Measurements from ENCODE around the gene LRMDA.

Gene LRMDA

GRCh38 chr10:75707080-75707840 lies 275.8 kb downstream of the LRMDA start:
- H3K9me3 ChIP-seq (ENCODE audit: insufficient read depth, low read depth, low read length) = no peaks in the 10 kb centered on the region
- 77% methylated on average over 8 of the region's 9 CpGs for WGBS
- no peak overlapping the region for H3K27ac ChIP-seq (ENCODE audit: low read depth, low read length)

GRCh38 chr10:75708060-75708459 lies 276.6 kb downstream of the LRMDA start:
- Histone ChIP-seq H3K27ac (ENCODE audit: low read depth, low read length) (no peak overlapping the region), H3K9me3 (ENCODE audit: insufficient read depth, low read depth, low read length) (no peaks in the 10 kb centered on the region), H3K4me1 (ENCODE audit: insufficient read depth, low read length) (peaks cover 22% of the 10 kb centered on the region), H3K4me3 (ENCODE audit: low read length) (no peak overlapping the region), H3K9ac (ENCODE audit: low read depth, low read length) (no peak overlapping the region), H3K27me3 (ENCODE audit: insufficient read depth, low read length) (no peaks in the 10 kb centered on the region), H3K36me3 (ENCODE audit: insufficient read depth, low read length) (no peaks in the 10 kb centered on the region)
- 89% methylated on average over 9 of the region's 9 CpGs for WGBS

More at GRCh38 chr10:75707080-75707840, 275.8 kb downstream of the LRMDA start:
- no peak overlapping the region for H3K9ac ChIP-seq (ENCODE audit: low read depth, low read length)
- peaks cover 22% of the 10 kb centered on the region for H3K4me1 ChIP-seq (ENCODE audit: insufficient read depth, low read length)
- no peak overlapping the region for H3K4me3 ChIP-seq (ENCODE audit: low read length)
- no peaks in the 10 kb centered on the region for H3K27me3 ChIP-seq (ENCODE audit: insufficient read depth, low read length)
- H3K36me3 ChIP-seq (ENCODE audit: insufficient read depth, low read length) = no peaks in the 10 kb centered on the region

GRCh38 chr10:75709245-75709644 lies 277.8 kb downstream of the LRMDA start:
- Histone ChIP-seq H3K9me3 (ENCODE audit: insufficient read depth, low read depth, low read length) (no peaks in the 10 kb centered on the region), H3K9ac (ENCODE audit: low read depth, low read length) (no peak overlapping the region), H3K27me3 (ENCODE audit: insufficient read depth, low read length) (no peaks in the 10 kb centered on the region), H3K27ac (ENCODE audit: low read depth, low read length) (no peak overlapping the region), H3K36me3 (ENCODE audit: insufficient read depth, low read length) (no peaks in the 10 kb centered on the region), H3K4me3 (ENCODE audit: low read length) (no peak overlapping the region), H3K4me1 (ENCODE audit: insufficient read depth, low read length) (peaks cover 22% of the 10 kb centered on the region)
- 92% methylated on average over 4 of the region's 4 CpGs for WGBS

- H3K4me1 ChIP-seq (ENCODE audit: insufficient read depth, low read length) = peaks cover 22% of the 10 kb centered on the region
- H3K36me3 ChIP-seq (ENCODE audit: insufficient read depth, low read length) = no peaks in the 10 kb centered on the region
- H3K27ac ChIP-seq (ENCODE audit: low read depth, low read length) = no peak overlapping the region
- H3K9me3 ChIP-seq (ENCODE audit: insufficient read depth, low read depth, low read length) = no peaks in the 10 kb centered on the region
- no peak overlapping the region for H3K9ac ChIP-seq (ENCODE audit: low read depth, low read length)
- 99% methylated on average over 2 of the region's 3 CpGs for WGBS
- H3K4me3 ChIP-seq (ENCODE audit: low read length) = no peak overlapping the region
- H3K27me3 ChIP-seq (ENCODE audit: insufficient read depth, low read length) = no peaks in the 10 kb centered on the region
Measured at GRCh38 chr10:75709811-75710210, 278.4 kb downstream of the LRMDA start.

GRCh38 chr10:75712242-75712880 lies 280.9 kb downstream of the LRMDA start:
- no peak overlapping the region for H3K4me3 ChIP-seq (ENCODE audit: low read length)
- peaks cover 20% of the 10 kb centered on the region for H3K4me1 ChIP-seq (ENCODE audit: insufficient read depth, low read length)
- H3K9me3 ChIP-seq (ENCODE audit: insufficient read depth, low read depth, low read length) = no peaks in the 10 kb centered on the region
- 70% methylated on average over 20 of the region's 22 CpGs for WGBS
- no peaks in the 10 kb centered on the region for H3K27me3 ChIP-seq (ENCODE audit: insufficient read depth, low read length)
- no peak overlapping the region for H3K9ac ChIP-seq (ENCODE audit: low read depth, low read length)
- no peak overlapping the region for H3K27ac ChIP-seq (ENCODE audit: low read depth, low read length)
- no peaks in the 10 kb centered on the region for H3K36me3 ChIP-seq (ENCODE audit: insufficient read depth, low read length)

GRCh38 chr10:75716506-75716905 lies 285.1 kb downstream of the LRMDA start:
- no peak overlapping the region for H3K9ac ChIP-seq (ENCODE audit: low read depth, low read length)
- 93% methylated on average over 3 of the region's 3 CpGs for WGBS
- H3K4me1 ChIP-seq (ENCODE audit: insufficient read depth, low read length) = no peaks in the 10 kb centered on the region; the same call in 1 of the 2 replicates
- H3K27me3 ChIP-seq (ENCODE audit: insufficient read depth, low read length) = no peaks in the 10 kb centered on the region
- no peaks in the 10 kb centered on the region for H3K9me3 ChIP-seq (ENCODE audit: insufficient read depth, low read depth, low read length)
- H3K36me3 ChIP-seq (ENCODE audit: insufficient read depth, low read length) = no peaks in the 10 kb centered on the region
- H3K4me3 ChIP-seq (ENCODE audit: low read length) = no peak overlapping the region
- H3K27ac ChIP-seq (ENCODE audit: low read depth, low read length) = no peak overlapping the region

- H3K36me3 ChIP-seq (ENCODE audit: insufficient read depth, low read length) = no peaks in the 10 kb centered on the region
- no peaks in the 10 kb centered on the region for H3K4me1 ChIP-seq (ENCODE audit: insufficient read depth, low read length)
- no peak overlapping the region for H3K4me3 ChIP-seq (ENCODE audit: low read length)
- H3K27me3 ChIP-seq (ENCODE audit: insufficient read depth, low read length) = no peaks in the 10 kb centered on the region
- 93% methylated on average over 8 of the region's 10 CpGs for WGBS
- H3K9me3 ChIP-seq (ENCODE audit: insufficient read depth, low read depth, low read length) = no peaks in the 10 kb centered on the region
- H3K27ac ChIP-seq (ENCODE audit: low read depth, low read length) = no peak overlapping the region
- H3K9ac ChIP-seq (ENCODE audit: low read depth, low read length) = no peak overlapping the region
Measured at GRCh38 chr10:75717126-75717916, 285.9 kb downstream of the LRMDA start.

- Histone ChIP-seq H3K27me3 (ENCODE audit: insufficient read depth, low read length) (no peaks in the 10 kb centered on the region), H3K36me3 (ENCODE audit: insufficient read depth, low read length) (no peaks in the 10 kb centered on the region), H3K9ac (ENCODE audit: low read depth, low read length) (no peak overlapping the region), H3K4me1 (ENCODE audit: insufficient read depth, low read length) (no peaks in the 10 kb centered on the region), H3K9me3 (ENCODE audit: insufficient read depth, low read depth, low read length) (no peaks in the 10 kb centered on the region), H3K27ac (ENCODE audit: low read depth, low read length) (no peak overlapping the region), H3K4me3 (ENCODE audit: low read length) (no peak overlapping the region)
Measured at GRCh38 chr10:75718991-75719390, 287.6 kb downstream of the LRMDA start.

- Histone ChIP-seq H3K27ac (ENCODE audit: low read depth, low read length) (no peak overlapping the region), H3K4me3 (ENCODE audit: low read length) (no peak overlapping the region), H3K9me3 (ENCODE audit: insufficient read depth, low read depth, low read length) (no peaks in the 10 kb centered on the region), H3K4me1 (ENCODE audit: insufficient read depth, low read length) (no peaks in the 10 kb centered on the region), H3K9ac (ENCODE audit: low read depth, low read length) (no peak overlapping the region), H3K36me3 (ENCODE audit: insufficient read depth, low read length) (no peaks in the 10 kb centered on the region), H3K27me3 (ENCODE audit: insufficient read depth, low read length) (no peaks in the 10 kb centered on the region)
- WGBS = 96% methylated on average over 6 of the region's 7 CpGs
Measured at GRCh38 chr10:75720157-75720556, 288.7 kb downstream of the LRMDA start.

- no peaks in the 10 kb centered on the region for H3K36me3 ChIP-seq (ENCODE audit: insufficient read depth, low read length)
- H3K4me3 ChIP-seq (ENCODE audit: low read length) = no peak overlapping the region
- no peaks in the 10 kb centered on the region for H3K27me3 ChIP-seq (ENCODE audit: insufficient read depth, low read length)
- H3K4me1 ChIP-seq (ENCODE audit: insufficient read depth, low read length) = no peaks in the 10 kb centered on the region
- H3K27ac ChIP-seq (ENCODE audit: low read depth, low read length) = no peak overlapping the region
- no peak overlapping the region for H3K9ac ChIP-seq (ENCODE audit: low read depth, low read length)
- no peaks in the 10 kb centered on the region for H3K9me3 ChIP-seq (ENCODE audit: insufficient read depth, low read depth, low read length)
- 84% methylated on average over 4 of the region's 4 CpGs for WGBS
Measured at GRCh38 chr10:75722020-75722419, 290.6 kb downstream of the LRMDA start.

GRCh38 chr10:75722609-75723008 lies 291.2 kb downstream of the LRMDA start:
- Histone ChIP-seq H3K27me3 (ENCODE audit: insufficient read depth, low read length) (no peaks in the 10 kb centered on the region), H3K4me3 (ENCODE audit: low read length) (no peak overlapping the region), H3K9ac (ENCODE audit: low read depth, low read length) (no peak overlapping the region), H3K9me3 (ENCODE audit: insufficient read depth, low read depth, low read length) (no peaks in the 10 kb centered on the region), H3K36me3 (ENCODE audit: insufficient read depth, low read length) (no peaks in the 10 kb centered on the region), H3K27ac (ENCODE audit: low read depth, low read length) (no peak overlapping the region), H3K4me1 (ENCODE audit: insufficient read depth, low read length) (no peaks in the 10 kb centered on the region)
- WGBS = 97% methylated on average over 2 of the region's 2 CpGs
